Measurements from ENCODE around the gene DES. TPM values are rescaled to one million over a fixed set of nuclear protein-coding genes. Genes with fewer than 3 reads are reported as not detected.

DES gene
- total and polyA plus RNA-seq, 2 of the 4 experiments (the other 2 are of a cell fraction) = 4.3 to 4.9 TPM

DNA sequence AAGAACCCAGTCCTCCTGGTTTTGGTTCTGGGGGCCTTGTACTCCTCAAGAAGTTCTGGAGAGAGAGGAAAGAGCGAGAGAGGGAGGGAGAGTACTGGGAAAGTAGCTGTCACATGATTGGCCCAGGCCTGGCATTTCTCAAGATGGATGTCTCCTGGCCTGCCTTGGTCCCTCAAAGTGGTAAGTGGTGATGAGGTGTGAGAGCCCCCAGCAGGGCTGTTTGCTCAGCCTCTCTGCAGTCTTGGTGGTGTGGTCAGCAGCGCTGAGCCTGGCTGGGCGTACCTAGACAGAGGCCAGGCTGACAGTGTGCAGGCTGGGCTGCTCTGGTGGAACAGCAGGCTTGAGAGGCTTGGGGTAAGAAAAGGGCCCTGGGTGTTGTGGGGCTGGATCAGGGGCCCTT, 19.0 kb downstream of the DES start:
- no peaks in the 10 kb centered on the region for H3K36me3 ChIP-seq (ENCODE audit: control insufficient read depth, insufficient read depth, low read length)
- no peak overlapping the region for H3K23ac ChIP-seq (ENCODE audit: low read depth, low read length)
- H3K79me1 ChIP-seq (ENCODE audit: low read depth in 1 of 2, low read length in 2 of 2) = peaks cover 0 to 1% of the 10 kb centered on the region in 2 experiments; a peak in 2 of 4 replicates
- H2BK120ac ChIP-seq (ENCODE audit: low read depth, low read length) = no peak overlapping the region
- TF ChIP-seq SMC3 (IDR thresholded peaks at IDR 0.05; ENCODE audit: low read depth, low read length) = no peak
- TF ChIP-seq MAZ (IDR thresholded peaks at IDR 0.05; ENCODE audit: borderline replicate concordance, low read depth, low read length) = no peak
- no peak for TF ChIP-seq MAFK (IDR thresholded peaks at IDR 0.05; ENCODE audit: low read depth, low read length)
- no peak for TF ChIP-seq CEBPB (IDR thresholded peaks at IDR 0.05; ENCODE audit: low read depth, low read length)
- no peak for TF ChIP-seq BHLHE40 (IDR thresholded peaks at IDR 0.05; ENCODE audit: low read depth, low read length)
- TF ChIP-seq, protein P1, sequence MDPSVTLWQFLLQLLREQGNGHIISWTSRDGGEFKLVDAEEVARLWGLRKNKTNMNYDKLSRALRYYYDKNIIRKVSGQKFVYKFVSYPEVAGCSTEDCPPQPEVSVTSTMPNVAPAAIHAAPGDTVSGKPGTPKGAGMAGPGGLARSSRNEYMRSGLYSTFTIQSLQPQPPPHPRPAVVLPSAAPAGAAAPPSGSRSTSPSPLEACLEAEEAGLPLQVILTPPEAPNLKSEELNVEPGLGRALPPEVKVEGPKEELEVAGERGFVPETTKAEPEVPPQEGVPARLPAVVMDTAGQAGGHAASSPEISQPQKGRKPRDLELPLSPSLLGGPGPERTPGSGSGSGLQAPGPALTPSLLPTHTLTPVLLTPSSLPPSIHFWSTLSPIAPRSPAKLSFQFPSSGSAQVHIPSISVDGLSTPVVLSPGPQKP (IDR thresholded peaks at IDR 0.05; ENCODE audit: borderline replicate concordance, low read depth, low read length) = no peak
- TF ChIP-seq CHD1 (IDR thresholded peaks at IDR 0.05; ENCODE audit: low read depth, low read length) = no peak
- TF ChIP-seq, protein P2, sequence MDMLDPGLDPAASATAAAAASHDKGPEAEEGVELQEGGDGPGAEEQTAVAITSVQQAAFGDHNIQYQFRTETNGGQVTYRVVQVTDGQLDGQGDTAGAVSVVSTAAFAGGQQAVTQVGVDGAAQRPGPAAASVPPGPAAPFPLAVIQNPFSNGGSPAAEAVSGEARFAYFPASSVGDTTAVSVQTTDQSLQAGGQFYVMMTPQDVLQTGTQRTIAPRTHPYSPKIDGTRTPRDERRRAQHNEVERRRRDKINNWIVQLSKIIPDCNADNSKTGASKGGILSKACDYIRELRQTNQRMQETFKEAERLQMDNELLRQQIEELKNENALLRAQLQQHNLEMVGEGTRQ (IDR thresholded peaks at IDR 0.05; ENCODE audit: low read depth, low read length) = no peak
- no peak for TF ChIP-seq NFE2L2 (IDR thresholded peaks at IDR 0.05; ENCODE audit: low read depth, low read length)
- no peak for TF ChIP-seq RFX5 (IDR thresholded peaks at IDR 0.05; ENCODE audit: low read depth, low read length)
- TF ChIP-seq MXI1 (IDR thresholded peaks at IDR 0.05; ENCODE audit: borderline replicate concordance, low read depth, low read length) = no peak
- no peak for TF ChIP-seq FOS (IDR thresholded peaks at IDR 0.05; ENCODE audit: low read depth, low read length)
- no peak overlapping the region for H4K8ac ChIP-seq (ENCODE audit: low read depth in 2 of 2, low read length in 2 of 2)
- no peak overlapping the region for H3K4ac ChIP-seq (ENCODE audit: low read depth, low read length)
- no peak overlapping the region for H3K9ac ChIP-seq (ENCODE audit: low read depth, low read length)
- ChIA-PET POLR2A (ENCODE audit: unreplicated experiment) (no interaction called here), CTCF (no interaction called here)
- no peak overlapping the region for H2AK9ac ChIP-seq (replicated peaks; ENCODE audit: low read depth, low read length, poor library complexity)
- no peak overlapping the region for H2AFZ ChIP-seq (replicated peaks; ENCODE audit: low read length, poor library complexity)
- no peak overlapping the region for H3K4me2 ChIP-seq (ENCODE audit: low read depth, low read length)
- H3K27me3 ChIP-seq (ENCODE audit: control insufficient read depth, insufficient read depth, low read length) = no peaks in the 10 kb centered on the region; the same call in 1 of the 2 replicates
- peaks cover 3% of the 10 kb centered on the region; the same call in 1 of the 2 replicates for H3K9me1 ChIP-seq (ENCODE audit: insufficient read depth, low read length)
- H4K91ac ChIP-seq (ENCODE audit: insufficient read depth, low read depth, low read length) = no peak overlapping the region
- WGBS, 2 experiments (ENCODE audit: extremely low coverage in 2 of 2, insufficient read length in 1 of 2) = no CpG with 5 or more reads among the region's 3 CpGs
- ATAC-seq (ENCODE audit: low read depth) (no peak), DNase-seq (no peak)
- no peak overlapping the region for H3K18ac ChIP-seq (ENCODE audit: low read depth, low read length)
- dilution Hi-C loops (cut with HindIII; ENCODE audit: low sequenced_read_pairs, unreplicated experiment) = no loop called here
- in situ Hi-C loops (cut with MboI; ENCODE audit: low sequenced_read_pairs) = no loop called here
- H2BK15ac ChIP-seq (ENCODE audit: low read depth, low read length) = no peak overlapping the region
- intact Hi-C loops (cut with micrococcal nuclease) = no loop called here
- no peaks in the 10 kb centered on the region for H4K20me1 ChIP-seq (ENCODE audit: insufficient read depth, low read length)
- H3K56ac ChIP-seq (ENCODE audit: extremely low read depth, insufficient read depth, low read length) = no peak overlapping the region
- peaks cover 11% of the 10 kb centered on the region for H3K4me1 ChIP-seq (ENCODE audit: control insufficient read depth, insufficient read depth, low read length)
- H3K4me3 ChIP-seq (ENCODE audit: insufficient read depth, low read depth, low read length) = no peak overlapping the region
- no peak overlapping the region for H4K5ac ChIP-seq (ENCODE audit: low read depth, low read length)
- no peaks in the 10 kb centered on the region for H3K9me3 ChIP-seq (ENCODE audit: control insufficient read depth, insufficient read depth, low read length)
- H2BK20ac ChIP-seq (ENCODE audit: low read depth, low read length) = no peak overlapping the region
- no TSS peak for BruUV-seq (replicated peaks)
- H3K14ac ChIP-seq (replicated peaks; ENCODE audit: low read depth, low read length) = no peak overlapping the region
- H2BK5ac ChIP-seq (ENCODE audit: low read depth, low read length, poor library complexity, severe bottlenecking) = no peak overlapping the region
- H3K27ac ChIP-seq (ENCODE audit: insufficient read depth, low read length) = no peak overlapping the region
- no peak overlapping the region for H2AK5ac ChIP-seq (ENCODE audit: low read depth, low read length)
